OCI-LY1 (cell line): ENCODE data around the gene GPR176.

Experiments used
- H2AFZ ChIP-seq: fragments of 200-600 bp; sonication (generic), shearing (Covaris generic); 2 replicates; pipeline ENCODE4 v1.6.0; 2014; ENCODE audit warnings: antibody characterized with exemption, mild to moderate bottlenecking, low read length
- H3F3A ChIP-seq: fragments of 200-600 bp; sonication (generic), shearing (Covaris generic); 2 replicates; pipeline ENCODE4 v1.6.0; 2014; ENCODE audit warnings: mild to moderate bottlenecking, antibody characterized with exemption, low read length, moderate library complexity; ENCODE audit not compliant: insufficient read depth
- H3K27ac ChIP-seq: fragments of 200-600 bp; sonication (generic); 2 replicates; pipeline ENCODE4 v1.5.1; 2014; ENCODE audit warnings: low read length, mixed run types, mild to moderate bottlenecking, low read depth; ENCODE audit not compliant: poor library complexity, severe bottlenecking
- H3K27me3 ChIP-seq: fragments of 200-600 bp; sonication (generic); 2 replicates; pipeline ENCODE4 v1.6.0; 2014; ENCODE audit warnings: antibody characterized with exemption, mild to moderate bottlenecking, low read length, moderate library complexity; ENCODE audit not compliant: insufficient read depth
- H3K36me3 ChIP-seq: fragments of 200-600 bp; sonication (generic); 2 replicates; pipeline ENCODE4 v1.6.1; 2014; ENCODE audit warnings: mild to moderate bottlenecking, antibody characterized with exemption, low read length, moderate library complexity, mixed read lengths; ENCODE audit not compliant: insufficient read depth
- H3K4me1 ChIP-seq: fragments of 200-600 bp; sonication (generic); 2 replicates; pipeline ENCODE4 v1.5.1; 2014; ENCODE audit warnings: mild to moderate bottlenecking, low read length, moderate library complexity; ENCODE audit not compliant: insufficient read depth, severe bottlenecking
- H3K4me2 ChIP-seq: fragments of 200-600 bp; sonication (generic), shearing (Covaris generic); 2 replicates; pipeline ENCODE4 v1.6.1; 2014; ENCODE audit warnings: low read length
- H3K4me3 ChIP-seq: fragments of 200-600 bp; sonication (generic); 2 replicates; pipeline ENCODE4 v1.5.1; 2014; ENCODE audit warnings: low read length, low read depth, mild to moderate bottlenecking, mixed read lengths; ENCODE audit not compliant: poor library complexity, severe bottlenecking
- H3K79me2 ChIP-seq: fragments of 200-600 bp; shearing (Covaris generic); 2 replicates; pipeline ENCODE4 v1.6.1; 2016; ENCODE audit warnings: mixed run types, low read length, mixed read lengths; ENCODE audit not compliant: insufficient read depth
- H3K9ac ChIP-seq: fragments of 200-600 bp; sonication (generic), shearing (Covaris generic); 2 replicates; pipeline ENCODE4 v1.6.1; 2014; ENCODE audit warnings: mild to moderate bottlenecking, low read length, mixed read lengths
- H3K9me2 ChIP-seq: fragments of 200-600 bp; sonication (generic), shearing (Covaris generic); 2 replicates; pipeline ENCODE4 v1.6.1; 2014; ENCODE audit warnings: low read depth, mild to moderate bottlenecking, low read length, mixed read lengths
- H3K9me3 ChIP-seq: fragments of 200-600 bp; shearing (Covaris generic); 2 replicates; pipeline ENCODE4 v1.6.1; 2014; ENCODE audit warnings: low read length, mixed read lengths
- H4K20me1 ChIP-seq: fragments of 200-600 bp; sonication (generic), shearing (Covaris generic); 2 replicates; pipeline ENCODE4 v1.6.0; 2016; ENCODE audit warnings: mild to moderate bottlenecking, low read length; ENCODE audit not compliant: insufficient read depth
- CTCF ChIP-seq: fragments of 200-600 bp; sonication (generic), shearing (Covaris generic); IDR thresholded peaks from 2 replicates; pipeline ENCODE4 v1.5.1; 2017; ENCODE audit warnings: mild to moderate bottlenecking, antibody characterized with exemption, low read length, moderate library complexity, mixed read lengths
- EZH2 ChIP-seq: fragments of 200-600 bp; sonication (generic), shearing (Covaris generic); IDR thresholded peaks from 2 replicates; pipeline ENCODE4 v1.8.0; 2017; ENCODE audit warnings: borderline replicate concordance, mixed run types, mild to moderate bottlenecking, antibody characterized with exemption, low read length, moderate library complexity, mixed read lengths

Gene GPR176

GRCh38 chr15:39869254-39869653 lies 50.8 kb downstream of the GPR176 start:
- Histone ChIP-seq H3F3A (no peaks in the 10 kb centered on the region), H3K4me1 (no peaks in the 10 kb centered on the region), H3K36me3 (no peaks in the 10 kb centered on the region), H3K79me2 (no peaks in the 10 kb centered on the region), H3K4me2 (no peak overlapping the region), H2AFZ (no peak overlapping the region), H3K9ac (no peak overlapping the region), H3K4me3 (no peak overlapping the region), H3K27ac (no peak overlapping the region), H3K27me3 (no peaks in the 10 kb centered on the region), H3K9me3 (no peaks in the 10 kb centered on the region), H4K20me1 (no peaks in the 10 kb centered on the region), H3K9me2 (no peaks in the 10 kb centered on the region)
- TF ChIP-seq EZH2, result no peak
- no peak for TF ChIP-seq CTCF

- H4K20me1 ChIP-seq, result no peaks in the 10 kb centered on the region
- H3K27ac ChIP-seq, result no peak overlapping the region
- no peaks in the 10 kb centered on the region for H3F3A ChIP-seq
- H3K4me3 ChIP-seq, result no peak overlapping the region
- TF ChIP-seq CTCF, result no peak
- no peak for TF ChIP-seq EZH2
- H3K9me2 ChIP-seq, result no peaks in the 10 kb centered on the region
- no peak overlapping the region for H2AFZ ChIP-seq
- no peaks in the 10 kb centered on the region for H3K36me3 ChIP-seq
- H3K4me2 ChIP-seq, result no peak overlapping the region
- no peaks in the 10 kb centered on the region for H3K79me2 ChIP-seq
- no peaks in the 10 kb centered on the region for H3K9me3 ChIP-seq
- no peaks in the 10 kb centered on the region for H3K27me3 ChIP-seq
- H3K9ac ChIP-seq, result no peak overlapping the region
- H3K4me1 ChIP-seq, result no peaks in the 10 kb centered on the region
These were observed 51.7 kb downstream of the GPR176 start for GRCh38 chr15:39868396-39868795.

- H3K4me2 ChIP-seq, result no peak overlapping the region
- no peaks in the 10 kb centered on the region for H3F3A ChIP-seq
- no peak overlapping the region for H2AFZ ChIP-seq
- no peak overlapping the region for H3K27ac ChIP-seq
- H3K4me1 ChIP-seq, result no peaks in the 10 kb centered on the region
- H3K36me3 ChIP-seq, result no peaks in the 10 kb centered on the region
- H3K9me3 ChIP-seq, result no peaks in the 10 kb centered on the region
- no peaks in the 10 kb centered on the region for H3K9me2 ChIP-seq
- H3K4me3 ChIP-seq, result no peak overlapping the region
- no peak for TF ChIP-seq EZH2
- no peak for TF ChIP-seq CTCF
- no peaks in the 10 kb centered on the region for H3K27me3 ChIP-seq
- no peak overlapping the region for H3K9ac ChIP-seq
- no peaks in the 10 kb centered on the region for H3K79me2 ChIP-seq
- H4K20me1 ChIP-seq, result no peaks in the 10 kb centered on the region
These were observed 56.0 kb downstream of the GPR176 start for GRCh38 chr15:39864116-39864515.
